H9 (cell line): ENCODE measurements around the gene NUDT4. TPM values are rescaled to one million over a fixed set of nuclear protein-coding genes. Genes with fewer than 3 reads are reported as not detected.

Experiments
- DNase-seq: peaks from one replicate; pipeline ENCODE4 v3.0.0-alpha.2; 2017
- H2AFZ ChIP-seq: one replicate; pipeline ENCODE4 v1.6.1; 2013; ENCODE audit warnings: mild to moderate bottlenecking, low read length, control low read depth, moderate library complexity
- H2AK5ac ChIP-seq: 2 replicates; pipeline ENCODE4 v1.6.1; 2013; ENCODE audit warnings: low read length, control low read depth, mixed read lengths; ENCODE audit not compliant: insufficient read length
- H2BK120ac ChIP-seq: one replicate; pipeline ENCODE4 v1.6.1; 2013; ENCODE audit warnings: low read depth, mild to moderate bottlenecking, low read length, control low read depth, inconsistent platforms; ENCODE audit not compliant: poor library complexity, severe bottlenecking
- H2BK12ac ChIP-seq: 2 replicates; pipeline ENCODE4 v1.6.1; 2013; ENCODE audit warnings: low read length, control low read depth, mixed read lengths, low read depth; ENCODE audit not compliant: insufficient read length
- H2BK15ac ChIP-seq: 2 replicates; pipeline ENCODE4 v1.6.1; 2013; ENCODE audit warnings: low read depth, low read length, control low read depth
- H2BK20ac ChIP-seq: one replicate; pipeline ENCODE4 v1.6.1; 2013; ENCODE audit warnings: low read depth, mild to moderate bottlenecking, low read length, control low read depth, inconsistent platforms; ENCODE audit not compliant: poor library complexity, severe bottlenecking
- H2BK5ac ChIP-seq: 2 replicates; pipeline ENCODE4 v1.6.1; 2013; ENCODE audit warnings: low read length, control low read depth, mixed read lengths; ENCODE audit not compliant: insufficient read length
- H3K14ac ChIP-seq: 2 replicates; pipeline ENCODE4 v1.6.1; 2013; ENCODE audit warnings: low read length, control low read depth; ENCODE audit not compliant: insufficient read depth
- H3K18ac ChIP-seq: 2 replicates; pipeline ENCODE4 v1.6.1; 2013; ENCODE audit warnings: low read depth, mild to moderate bottlenecking, mixed read lengths, low read length, control low read depth; ENCODE audit not compliant: insufficient read length
- H3K23ac ChIP-seq: 2 replicates; pipeline ENCODE4 v1.6.1; 2013; ENCODE audit warnings: low read length, control low read depth, mixed read lengths, low read depth; ENCODE audit not compliant: insufficient read length
- H3K23me2 ChIP-seq: 2 replicates; pipeline ENCODE4 v1.6.1; 2013; ENCODE audit warnings: low read depth, mild to moderate bottlenecking, mixed read lengths, low read length, control low read depth; ENCODE audit not compliant: insufficient read length, poor library complexity, severe bottlenecking
- H3K27ac ChIP-seq: 2 replicates; pipeline ENCODE4 v1.5.1; 2013; ENCODE audit warnings: low read length, control low read depth, mixed read lengths, low read depth; ENCODE audit not compliant: insufficient read length
- H3K27me3 ChIP-seq: 2 replicates; pipeline ENCODE4 v1.6.1; 2013; ENCODE audit warnings: low read length, control low read depth, inconsistent platforms; ENCODE audit not compliant: insufficient read depth
- H3K4ac ChIP-seq: 2 replicates; pipeline ENCODE4 v1.6.1; 2013; ENCODE audit warnings: low read depth, mild to moderate bottlenecking, control low read depth, inconsistent platforms, low read length, moderate library complexity
- H3K4me1 ChIP-seq: 2 replicates; pipeline ENCODE4 v1.6.1; 2013; ENCODE audit warnings: low read length, control low read depth, inconsistent platforms; ENCODE audit not compliant: insufficient read depth
- H3K4me2 ChIP-seq: 2 replicates; pipeline ENCODE4 v1.6.1; 2013; ENCODE audit warnings: low read length, control low read depth, mixed read lengths; ENCODE audit not compliant: insufficient read length, insufficient read depth
- H3K56ac ChIP-seq: 2 replicates; pipeline ENCODE4 v1.6.1; 2013; ENCODE audit warnings: low read depth, mild to moderate bottlenecking, mixed read lengths, low read length, control low read depth; ENCODE audit not compliant: insufficient read length
- H3K79me1 ChIP-seq: 2 replicates; pipeline ENCODE4 v1.6.1; 2013; ENCODE audit warnings: low read depth, mild to moderate bottlenecking, moderate library complexity, low read length, control low read depth, inconsistent platforms; ENCODE audit not compliant: insufficient read depth, poor library complexity, severe bottlenecking
- H3K79me2 ChIP-seq: 2 replicates; pipeline ENCODE4 v1.6.1; 2013; ENCODE audit warnings: low read length, control low read depth, inconsistent platforms; ENCODE audit not compliant: insufficient read depth
- H3K9ac ChIP-seq: 2 replicates; pipeline ENCODE4 v1.6.1; 2013; ENCODE audit warnings: low read length, control low read depth, mixed read lengths; ENCODE audit not compliant: insufficient read length; ENCODE audit errors: extremely low read depth
- H3K9me3 ChIP-seq: one replicate; pipeline ENCODE4 v1.6.1; 2013; ENCODE audit warnings: low read depth, low read length, inconsistent platforms; ENCODE audit not compliant: control insufficient read depth
- H3T11ph ChIP-seq: one replicate; pipeline ENCODE4 v1.6.1; 2013; ENCODE audit warnings: mild to moderate bottlenecking, low read length, control low read depth, inconsistent platforms
- H4K20me1 ChIP-seq: one replicate; pipeline ENCODE4 v1.6.1; 2013; ENCODE audit not compliant: control insufficient read depth, insufficient read length, insufficient read depth
- H4K5ac ChIP-seq: 2 replicates; pipeline ENCODE4 v1.6.1; 2013; ENCODE audit warnings: low read depth, mild to moderate bottlenecking, mixed read lengths, low read length, control low read depth; ENCODE audit not compliant: insufficient read length
- H4K8ac ChIP-seq: replicated peaks from 2 replicates; pipeline ENCODE4 v1.6.1; 2013; ENCODE audit warnings: low read length, control low read depth, mixed read lengths, low read depth; ENCODE audit not compliant: insufficient read length
- H4K91ac ChIP-seq: 2 replicates; pipeline ENCODE4 v1.6.1; 2013; ENCODE audit warnings: low read depth, mild to moderate bottlenecking, moderate library complexity, mixed read lengths, low read length, control low read depth; ENCODE audit not compliant: insufficient read length
- H3K27ac Mint-ChIP-seq, 3 experiments: 2 replicates in 2 of 3; 3 replicates in 1 of 3; pipeline ENCODE4 v1.8.0; 2020 to 2021; ENCODE audit warnings: mixed read lengths in 3 of 3, mild to moderate bottlenecking in 1 of 3, moderate library complexity in 1 of 3
- H3K27me3 Mint-ChIP-seq: 2 replicates; pipeline ENCODE4 v1.8.0; 2021; ENCODE audit warnings: low read depth, mild to moderate bottlenecking, moderate library complexity, mixed read lengths
- H3K36me3 Mint-ChIP-seq, 3 experiments: 2 replicates in 2 of 3; 3 replicates in 1 of 3; pipeline ENCODE4 v1.8.0; 2020 to 2021; ENCODE audit warnings: low read depth in 3 of 3, mixed read lengths in 3 of 3; ENCODE audit not compliant: insufficient read depth in 1 of 3
- H3K4me1 Mint-ChIP-seq, 2 experiments: 2 replicates each; pipeline ENCODE4 v1.8.0; 2020; ENCODE audit warnings: mixed read lengths in 2 of 2
- H3K4me3 Mint-ChIP-seq, 2 experiments: 2 replicates in 1 of 2; 3 replicates in 1 of 2; pipeline ENCODE4 v1.8.0; 2020 to 2021; ENCODE audit warnings: mild to moderate bottlenecking in 2 of 2, mixed read lengths in 2 of 2, moderate library complexity in 1 of 2
- H3K9me3 Mint-ChIP-seq, 2 experiments: 2 replicates in 1 of 2; 3 replicates in 1 of 2; pipeline ENCODE4 v1.8.0; 2020; ENCODE audit warnings: mild to moderate bottlenecking in 2 of 2, mixed read lengths in 2 of 2, moderate library complexity in 1 of 2
- CTCF ChIP-seq: fragments of 200-600 bp; sonication (generic); conservative IDR thresholded peaks from 3 replicates; pipeline ENCODE4 v1.8.0; 2021; ENCODE audit warnings: antibody characterized with exemption, mild to moderate bottlenecking
- WGBS: extraction: QIAGEN DNeasy Blood & Tissue Kit; methylation state at CpG from one replicate; pipeline ENCODE4 v1.1.7; 2013; ENCODE audit warnings: missing lambda C conversion rate, low lambda C conversion rate, mixed read lengths; ENCODE audit not compliant: insufficient read length; ENCODE audit errors: extremely low coverage; 5-methylcytosine and 5-hydroxymethylcytosine counted together
- total RNA-seq: library from RNA; stranded (reverse); gene quantifications from 2 replicates; pipeline ENCODE4 v1.2.1, GENCODE V29; 2021

The NUDT4 gene
- total RNA-seq, 1 experiment from 2014 or later, result 40.6 TPM

GRCh38 chr12:93403988-93404803 lies 26.5 kb downstream of the NUDT4 start:
- Mint-ChIP-seq H3K27ac (peak overlapping the region in 1 of 3 experiments; percentile 42; a peak in 2 of 7 replicates), H3K36me3 (peaks cover 5 to 29% (median 18%) of the 10 kb centered on the region in 3 experiments; a peak in 5 of 7 replicates), H3K9me3 (no peaks in the 10 kb centered on the region), H3K4me3 (no peak overlapping the region), H3K4me1 (peaks cover 9 to 10% of the 10 kb centered on the region in 2 experiments; a peak in 3 of 4 replicates), H3K27me3 (no peaks in the 10 kb centered on the region)
- H3K27me3 ChIP-seq, result no peaks in the 10 kb centered on the region
- no peak overlapping the region for H3K14ac ChIP-seq
- no peak overlapping the region for H3K9ac ChIP-seq
- H4K8ac ChIP-seq, result no peak overlapping the region
- H3K27ac ChIP-seq, result no peak overlapping the region
- no peak overlapping the region for H2BK5ac ChIP-seq
- no peak overlapping the region for H3K23ac ChIP-seq
- TF ChIP-seq CTCF, result no peak
- no peak overlapping the region for H2BK120ac ChIP-seq
- no peaks in the 10 kb centered on the region for H4K20me1 ChIP-seq
- no peak overlapping the region for H4K5ac ChIP-seq
- H3K79me2 ChIP-seq, result no peaks in the 10 kb centered on the region
- H3K56ac ChIP-seq, result no peak overlapping the region
- WGBS, result no CpG with 5 or more reads among the region's 7 CpGs
- H3K18ac ChIP-seq, result no peak overlapping the region
- no peak for DNase-seq
- no peaks in the 10 kb centered on the region for H3K4me1 ChIP-seq
- H3T11ph ChIP-seq, result no peak overlapping the region
- no peaks in the 10 kb centered on the region for H3K79me1 ChIP-seq
- no peak overlapping the region for H3K4ac ChIP-seq
- no peak overlapping the region for H2BK15ac ChIP-seq
- no peaks in the 10 kb centered on the region for H3K9me3 ChIP-seq
- no peak overlapping the region for H2AFZ ChIP-seq
- no peaks in the 10 kb centered on the region for H3K23me2 ChIP-seq
- no peak overlapping the region for H2BK20ac ChIP-seq
- H2BK12ac ChIP-seq, result no peak overlapping the region
- H4K91ac ChIP-seq, result no peak overlapping the region
- no peak overlapping the region for H2AK5ac ChIP-seq
- H3K4me2 ChIP-seq, result no peak overlapping the region
